Activated T-cell treated with anti-CD3 and anti-CD28 coated beads for 24 hours (primary cell): ENCODE results near the gene CEACAM16.
A peak's percentile ranks its signal among the peaks of the same experiment; 100 is the strongest.
"Not testable (repeated sequence)": the region's sequence is repeated elsewhere in the genome, so short reads cannot be mapped to it uniquely, and the experiment has no call there.

Source experiments
- DNase-seq: peaks from one replicate; pipeline ENCODE4 v3.0.0-alpha.2; 2020; ENCODE audit warnings: low read depth

The CEACAM16 gene

GRCh38 chr19:44703336-44704078 lies 4.6 kb downstream of the CEACAM16 start:
- no peak for DNase-seq

GRCh38 chr19:44704982-44705381 lies 6.0 kb downstream of the CEACAM16 start:
- DNase-seq, result no peak

GRCh38 chr19:44705502-44706010 lies 6.6 kb downstream of the CEACAM16 start:
- DNase-seq, result no peak

- no peak for DNase-seq
Observed at GRCh38 chr19:44706506-44707236, 7.7 kb downstream of the CEACAM16 start.

- DNase-seq, result no peak
Observed at GRCh38 chr19:44707794-44708193, 8.8 kb downstream of the CEACAM16 start.

- DNase-seq, result no peak
Observed at GRCh38 chr19:44708940-44709339, 10.0 kb downstream of the CEACAM16 start.

- DNase-seq, result not testable (repeated sequence)
Observed at GRCh38 chr19:44709434-44710266, 10.7 kb downstream of the CEACAM16 start.

GRCh38 chr19:44710483-44710882 lies 11.5 kb downstream of the CEACAM16 start:
- DNase-seq, result no peak

GRCh38 chr19:44712864-44713515 lies 14.0 kb downstream of the CEACAM16 start:
- DNase-seq, result no peak

GRCh38 chr19:44714597-44715169 lies 15.7 kb downstream of the CEACAM16 start:
- no peak for DNase-seq

- DNase-seq, result no peak
Observed at GRCh38 chr19:44717603-44718002, 18.7 kb downstream of the CEACAM16 start.

GRCh38 chr19:44718441-44719261 lies 19.7 kb downstream of the CEACAM16 start:
- DNase-seq, result no peak

- no peak for DNase-seq
Observed at GRCh38 chr19:44719262-44719701, 20.3 kb downstream of the CEACAM16 start.

GRCh38 chr19:44720396-44720795 lies 21.4 kb downstream of the CEACAM16 start:
- not testable (repeated sequence) for DNase-seq

- no peak for DNase-seq
Observed at GRCh38 chr19:44720945-44721344, 22.0 kb downstream of the CEACAM16 start.

GRCh38 chr19:44721369-44721768 lies 22.4 kb downstream of the CEACAM16 start:
- not testable (repeated sequence) for DNase-seq

- no peak for DNase-seq
Observed at GRCh38 chr19:44722131-44723121, 23.5 kb downstream of the CEACAM16 start.

- no peak for DNase-seq
Observed at GRCh38 chr19:44723299-44723951, 24.5 kb downstream of the CEACAM16 start.

- peak; percentile 72 for DNase-seq
Observed at GRCh38 chr19:44723952-44724319, 25.0 kb downstream of the CEACAM16 start.
